NCI-H2029 (cell line): ENCODE results near the gene JUND.

Experiments
- DNase-seq: peaks from one replicate; lab custom pipeline; 2025; lab: John Stamatoyannopoulos, UW

Gene JUND

GRCh38 chr19:18234194-18234593 is 47.2 kb downstream of the JUND start:
- no peak for DNase-seq

GRCh38 chr19:18233224-18233825 is 48.1 kb downstream of the JUND start:
- DNase-seq: no peak

GRCh38 chr19:18232540-18233223 is 48.7 kb downstream of the JUND start:
- DNase-seq: peak; percentile 25

- no peak for DNase-seq
These were observed 49.6 kb downstream of the JUND start for GRCh38 chr19:18231775-18232174.

GRCh38 chr19:18230941-18231734 is 50.3 kb downstream of the JUND start:
- no peak for DNase-seq

- no peak for DNase-seq
These were observed 51.5 kb downstream of the JUND start for GRCh38 chr19:18229915-18230314.
